ENCODE measurements around the gene RIPOR3. TPM values are rescaled to one million over a fixed set of nuclear protein-coding genes. Genes with fewer than 3 reads are reported as not detected.

The RIPOR3 gene
- total and polyA plus RNA-seq, 2 donors from 2014 or later, result 10.5 to 14.6 TPM

GRCh38 chr20:50694379-50695134 lies 3.2 kb upstream of the RIPOR3 start:
- DNase-seq (no peak), FAIRE-seq (no peak)
- H3K9me3 ChIP-seq (ENCODE audit: control insufficient read depth in 2 of 3, insufficient read depth in 1 of 3, low read length in 3 of 3), result no peaks in the 10 kb centered on the region
- no peak for TF ChIP-seq CTCF (IDR thresholded peaks at IDR 0.05; ENCODE audit: borderline replicate concordance, extremely low read depth, insufficient read depth)
- peaks cover 0 to 12% (median 0%) of the 10 kb centered on the region in 3 donors for H3K4me1 ChIP-seq (ENCODE audit: control insufficient read depth in 2 of 3, insufficient read depth in 2 of 3, low read depth in 1 of 3, low read length in 3 of 3)
- no peak overlapping the region for H3K9ac ChIP-seq (ENCODE audit: low read length in 3 of 3)
- no peaks in the 10 kb centered on the region for H3K36me3 ChIP-seq (ENCODE audit: control insufficient read depth in 2 of 3, insufficient read depth in 3 of 3, low read length in 3 of 3)
- no peak overlapping the region for H3K4me3 ChIP-seq (ENCODE audit: low read length in 3 of 3)
- H3K27me3 ChIP-seq (ENCODE audit: control insufficient read depth, insufficient read depth, low read length), result no peaks in the 10 kb centered on the region
- no peak overlapping the region for H3K27ac ChIP-seq (ENCODE audit: low read depth in 2 of 2, low read length in 2 of 2)
- intact Hi-C loops (cut with DNase I), result no loop called here

DNA sequence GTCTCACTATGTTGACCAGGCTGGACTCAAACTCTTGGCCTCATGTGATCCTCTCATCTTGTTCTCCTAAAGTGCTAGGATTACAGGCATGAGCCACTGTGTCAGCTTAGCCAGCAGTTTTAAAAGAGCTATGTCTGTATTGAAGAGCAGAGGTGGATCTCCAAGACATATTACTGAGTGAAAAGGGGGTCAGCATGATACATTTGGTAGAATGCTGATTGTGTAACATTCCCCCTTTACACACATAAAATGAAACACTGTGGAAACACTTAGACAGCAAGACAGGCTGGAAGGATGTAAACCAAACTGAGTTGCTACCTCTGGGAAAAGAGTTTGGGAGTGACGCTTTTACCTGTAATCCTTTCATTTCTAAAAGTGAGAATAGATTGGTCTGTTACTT lies 1.7 kb upstream of the RIPOR3 start:
- FAIRE-seq, result no peak
- Histone ChIP-seq H3K27me3 (ENCODE audit: control insufficient read depth, insufficient read depth, low read length) (no peaks in the 10 kb centered on the region), H3K27ac (ENCODE audit: low read depth in 2 of 2, low read length in 2 of 2) (no peak overlapping the region), H3K36me3 (ENCODE audit: control insufficient read depth in 2 of 3, insufficient read depth in 3 of 3, low read length in 3 of 3) (no peaks in the 10 kb centered on the region), H3K9ac (ENCODE audit: low read length in 3 of 3) (no peak overlapping the region), H3K9me3 (ENCODE audit: control insufficient read depth in 2 of 3, insufficient read depth in 1 of 3, low read length in 3 of 3) (no peaks in the 10 kb centered on the region), H3K4me1 (ENCODE audit: control insufficient read depth in 2 of 3, insufficient read depth in 2 of 3, low read depth in 1 of 3, low read length in 3 of 3) (peaks cover 0 to 14% (median 0%) of the 10 kb centered on the region in 3 donors), H3K4me3 (ENCODE audit: low read length in 3 of 3) (no peak overlapping the region)
- DNase-seq, result no peak
- TF ChIP-seq CTCF (IDR thresholded peaks at IDR 0.05; ENCODE audit: borderline replicate concordance, extremely low read depth, insufficient read depth), result no peak
- intact Hi-C loops (cut with DNase I), result no loop called here

- no peaks in the 10 kb centered on the region for H3K36me3 ChIP-seq (ENCODE audit: control insufficient read depth in 2 of 3, insufficient read depth in 3 of 3, low read length in 3 of 3)
- DNase-seq (no peak), FAIRE-seq (no peak)
- H3K9me3 ChIP-seq (ENCODE audit: control insufficient read depth in 2 of 3, insufficient read depth in 1 of 3, low read length in 3 of 3), result no peaks in the 10 kb centered on the region
- no peak overlapping the region for H3K9ac ChIP-seq (ENCODE audit: low read length in 3 of 3)
- H3K4me3 ChIP-seq (ENCODE audit: low read length in 3 of 3), result peak overlapping the region in 1 of 3 donors; percentile 27
- intact Hi-C loops (cut with DNase I), result no loop called here
- H3K27ac ChIP-seq (ENCODE audit: low read depth in 2 of 2, low read length in 2 of 2), result peak overlapping the region in 1 of 2 donors; percentile 40
- no peaks in the 10 kb centered on the region for H3K27me3 ChIP-seq (ENCODE audit: control insufficient read depth, insufficient read depth, low read length)
- peaks cover 0 to 14% (median 0%) of the 10 kb centered on the region in 3 donors for H3K4me1 ChIP-seq (ENCODE audit: control insufficient read depth in 2 of 3, insufficient read depth in 2 of 3, low read depth in 1 of 3, low read length in 3 of 3)
- TF ChIP-seq CTCF (IDR thresholded peaks at IDR 0.05; ENCODE audit: borderline replicate concordance, extremely low read depth, insufficient read depth), result no peak
Measured at GRCh38 chr20:50692552-50692933, 1.2 kb upstream of the RIPOR3 start.

All from kidney (tissue), 14 donors.